ENCODE results near the gene DOK7.
A peak's percentile ranks its signal among the peaks of the same experiment; 100 is the strongest.
"Not testable (repeated sequence)": the region's sequence is repeated elsewhere in the genome, so short reads cannot be mapped to it uniquely, and the experiment has no call there.

Gene DOK7

DNA sequence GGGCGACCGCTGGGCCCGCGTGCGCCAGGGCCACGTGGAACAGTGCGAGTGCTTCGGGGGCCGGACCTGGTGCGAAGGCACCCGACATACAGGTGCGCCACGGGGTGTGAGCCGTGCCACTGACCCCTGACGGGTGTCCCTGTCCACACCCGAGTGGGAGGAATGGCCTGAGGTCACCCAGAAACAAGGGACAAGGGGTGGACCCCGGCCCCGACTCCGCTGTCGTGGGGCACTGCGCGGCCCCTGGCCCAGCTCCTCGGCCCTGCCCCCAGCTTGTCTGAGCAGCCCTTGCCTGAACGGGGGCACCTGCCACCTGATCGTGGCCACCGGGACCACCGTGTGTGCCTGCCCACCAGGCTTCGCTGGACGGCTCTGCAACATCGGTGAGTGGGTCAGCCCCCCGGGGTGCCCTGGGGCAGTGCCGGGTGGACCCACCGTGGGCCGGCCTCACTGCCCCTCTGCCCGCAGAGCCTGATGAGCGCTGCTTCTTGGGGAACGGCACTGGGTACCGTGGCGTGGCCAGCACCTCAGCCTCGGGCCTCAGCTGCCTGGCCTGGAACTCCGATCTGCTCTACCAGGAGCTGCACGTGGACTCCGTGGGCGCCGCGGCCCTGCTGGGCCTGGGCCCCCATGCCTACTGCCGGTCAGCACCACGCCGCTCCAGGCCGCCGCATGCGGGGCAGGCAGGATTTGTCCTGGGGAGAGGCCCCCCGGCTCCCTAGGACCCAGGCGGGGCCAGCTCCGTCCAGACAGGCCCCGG lies 18.6 kb upstream of the DOK7 start:
- DNase-seq, result no peak

DNA sequence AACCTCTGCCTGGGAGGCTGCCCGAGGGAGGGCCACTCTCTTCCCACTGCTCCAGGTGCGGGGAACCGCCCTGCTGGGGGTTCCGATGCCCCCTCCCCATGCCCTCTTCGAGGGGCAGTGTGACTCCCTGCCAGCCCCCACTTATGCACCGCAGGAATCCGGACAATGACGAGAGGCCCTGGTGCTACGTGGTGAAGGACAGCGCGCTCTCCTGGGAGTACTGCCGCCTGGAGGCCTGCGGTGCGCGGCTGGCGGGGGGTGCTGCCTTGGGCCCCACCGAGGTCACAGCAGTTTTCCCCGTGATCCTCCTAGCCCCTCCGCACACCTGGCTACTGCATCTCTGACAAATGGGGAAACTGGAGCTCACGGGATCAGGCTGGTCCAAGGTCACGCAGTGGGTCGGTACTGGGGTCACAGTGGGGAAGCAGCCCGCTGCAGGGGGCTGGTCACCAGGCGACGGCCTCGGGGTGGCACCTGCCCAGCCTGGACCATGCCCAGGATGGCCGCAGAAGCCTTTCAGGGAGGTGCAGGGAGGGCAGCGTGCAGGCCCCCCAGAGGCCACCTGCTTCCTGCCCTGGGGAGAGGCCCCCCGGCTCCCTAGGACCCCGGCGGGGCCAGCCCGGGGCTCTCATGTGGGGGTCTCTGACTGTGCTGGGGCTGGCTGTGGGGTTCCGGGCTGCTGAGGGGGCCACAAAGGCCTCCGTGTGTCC lies 17.8 kb upstream of the DOK7 start:
- no peak for DNase-seq

GRCh38 chr4:3445829-3446545 lies 17.1 kb upstream of the DOK7 start:
- no peak for DNase-seq

- DNase-seq, result no peak
These were observed 16.3 kb upstream of the DOK7 start for GRCh38 chr4:3446631-3447320.

DNA sequence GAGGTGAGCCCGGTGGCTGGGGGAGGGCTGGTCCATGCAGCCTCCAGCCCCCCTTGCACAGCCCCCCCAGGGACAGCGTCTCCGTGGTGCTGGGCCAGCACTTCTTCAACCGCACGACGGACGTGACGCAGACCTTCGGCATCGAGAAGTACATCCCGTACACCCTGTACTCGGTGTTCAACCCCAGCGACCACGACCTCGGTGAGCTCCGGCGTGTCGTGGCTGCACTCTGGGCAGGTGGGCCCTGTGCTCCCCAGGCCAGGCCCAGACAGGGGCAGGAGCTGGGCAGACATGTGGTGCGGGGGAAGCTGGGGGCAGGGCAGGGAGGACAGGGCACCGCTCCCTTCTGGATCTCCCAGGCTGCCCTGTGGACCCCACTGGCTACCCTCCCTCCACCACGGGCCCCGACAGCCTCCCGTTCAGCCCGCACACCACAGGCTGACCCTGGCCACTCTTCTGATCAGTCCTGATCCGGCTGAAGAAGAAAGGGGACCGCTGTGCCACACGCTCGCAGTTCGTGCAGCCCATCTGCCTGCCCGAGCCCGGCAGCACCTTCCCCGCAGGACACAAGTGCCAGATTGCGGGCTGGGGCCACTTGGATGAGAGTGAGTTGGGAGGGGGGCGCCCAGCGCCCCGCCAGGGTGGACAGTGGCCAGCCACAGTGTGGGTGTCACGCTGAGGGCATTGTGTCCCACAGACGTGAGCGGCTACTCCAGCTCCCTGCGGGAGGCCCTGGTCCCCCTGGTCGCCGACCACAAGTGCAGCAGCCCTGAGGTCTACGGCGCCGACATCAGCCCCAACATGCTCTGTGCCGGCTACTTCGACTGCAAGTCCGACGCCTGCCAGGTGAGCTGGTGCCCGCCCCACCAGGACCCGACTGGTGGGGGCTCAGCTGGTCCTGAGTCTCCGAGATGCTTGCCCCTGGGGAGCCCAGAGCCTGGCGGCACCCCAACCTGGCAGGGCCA lies 15.4 kb upstream of the DOK7 start:
- DNase-seq, result no peak

DNA sequence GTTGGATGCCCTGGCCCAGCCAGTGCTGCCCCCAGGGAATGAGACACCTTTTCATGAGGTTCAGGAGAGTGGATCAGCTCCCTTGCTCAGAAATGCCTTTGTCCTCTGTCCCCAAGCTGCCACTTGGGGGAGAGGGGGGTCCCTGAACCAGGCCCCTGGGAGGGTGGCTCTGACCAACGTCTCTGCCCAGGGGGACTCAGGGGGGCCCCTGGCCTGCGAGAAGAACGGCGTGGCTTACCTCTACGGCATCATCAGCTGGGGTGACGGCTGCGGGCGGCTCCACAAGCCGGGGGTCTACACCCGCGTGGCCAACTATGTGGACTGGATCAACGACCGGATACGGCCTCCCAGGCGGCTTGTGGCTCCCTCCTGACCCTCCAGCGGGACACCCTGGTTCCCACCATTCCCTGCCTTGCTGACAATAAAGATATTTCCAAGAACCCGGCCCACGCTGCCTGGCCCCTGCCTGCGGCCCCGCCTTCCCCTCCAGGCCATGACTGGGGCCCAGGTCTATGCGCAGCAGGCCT lies 14.0 kb upstream of the DOK7 start:
- no peak for DNase-seq

DNA sequence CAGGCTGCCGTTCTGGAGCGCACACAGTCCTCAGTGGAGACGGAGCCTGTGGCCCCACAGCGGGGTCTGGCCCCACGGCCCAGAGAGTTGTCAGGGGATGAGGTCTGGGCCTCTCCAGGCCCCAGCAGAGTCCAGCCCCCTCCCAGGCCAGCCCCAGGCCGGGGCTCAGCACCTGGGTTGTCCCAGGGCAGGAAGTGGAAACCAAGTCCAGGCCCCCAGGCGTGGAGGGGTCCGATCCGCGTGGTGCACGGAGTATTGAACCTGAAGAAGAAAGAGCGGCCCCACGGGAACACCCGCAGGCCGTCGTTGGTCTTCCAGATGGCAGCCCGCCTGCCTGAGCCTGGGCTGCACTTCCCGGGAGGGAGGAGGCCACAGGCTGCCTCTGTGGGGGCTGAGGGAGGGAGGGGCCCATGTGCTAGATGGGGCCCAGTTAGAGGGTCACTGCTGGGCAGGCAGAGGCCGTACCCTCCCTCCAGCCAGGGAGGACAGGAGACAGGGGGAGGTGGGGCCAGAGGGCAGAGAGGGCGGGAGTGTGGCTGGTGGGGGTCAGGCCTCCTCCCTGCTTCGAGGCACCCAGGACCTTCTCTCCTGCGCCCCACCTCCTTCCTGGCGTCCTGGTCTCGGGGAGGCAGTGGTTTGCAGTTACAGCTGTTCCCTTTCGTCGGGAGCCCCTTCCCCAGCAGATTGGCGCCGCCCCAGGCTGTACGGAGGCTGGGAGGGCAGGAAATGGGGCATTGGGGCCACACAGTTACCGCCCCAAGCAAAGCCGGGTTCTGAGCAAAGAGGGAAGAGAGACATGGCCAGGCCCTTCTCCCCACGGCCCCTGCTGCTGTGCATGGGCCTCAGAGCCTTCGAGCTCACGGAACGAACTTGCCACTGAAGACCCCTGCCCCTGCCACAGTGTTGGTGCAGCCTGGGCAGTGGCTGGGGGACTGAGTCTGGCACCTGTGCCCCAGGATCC lies 13.3 kb upstream of the DOK7 start:
- DNase-seq, result no peak

GRCh38 chr4:3450643-3451042 lies 12.5 kb upstream of the DOK7 start:
- DNase-seq, result no peak

DNA sequence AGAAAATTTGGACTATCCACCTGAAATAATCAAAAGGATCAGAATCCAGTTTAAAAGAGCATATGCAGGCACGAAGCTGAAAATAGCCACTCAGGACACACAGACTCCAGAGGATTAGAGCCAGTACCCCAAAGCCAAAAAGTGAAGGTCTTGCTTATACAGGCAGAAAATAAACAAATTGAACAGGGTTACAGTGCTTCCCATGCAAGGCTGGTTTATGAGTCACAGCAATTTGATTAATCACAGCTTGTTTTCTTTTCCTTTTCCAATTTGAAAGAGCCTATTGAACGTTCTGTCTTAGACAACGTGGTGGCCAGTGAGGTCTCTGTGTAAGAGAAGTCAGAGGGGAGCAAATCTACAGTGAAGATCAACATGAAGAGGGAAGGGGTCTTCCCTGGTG lies 11.2 kb upstream of the DOK7 start:
- DNase-seq, result peak; percentile 49

DNA sequence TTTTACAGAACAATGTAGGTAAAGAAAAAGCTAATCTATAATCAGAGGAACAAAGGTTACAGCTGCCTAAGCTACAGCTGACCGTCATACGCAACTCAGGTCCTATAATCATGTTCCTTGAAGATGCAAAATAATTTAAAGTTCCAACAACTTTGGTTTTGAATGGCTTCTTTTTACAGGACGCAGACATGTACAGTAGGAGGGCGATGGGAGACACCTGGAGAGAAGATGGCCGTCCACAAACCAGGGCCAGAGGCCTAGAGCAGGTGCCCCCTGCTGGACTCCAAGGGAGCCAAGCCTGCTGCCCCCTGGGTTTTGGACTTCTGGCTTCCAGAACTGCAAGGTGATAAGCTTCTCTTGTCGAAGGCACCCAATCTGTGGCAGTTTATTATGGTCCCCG lies 10.7 kb upstream of the DOK7 start:
- no peak for DNase-seq

DNA sequence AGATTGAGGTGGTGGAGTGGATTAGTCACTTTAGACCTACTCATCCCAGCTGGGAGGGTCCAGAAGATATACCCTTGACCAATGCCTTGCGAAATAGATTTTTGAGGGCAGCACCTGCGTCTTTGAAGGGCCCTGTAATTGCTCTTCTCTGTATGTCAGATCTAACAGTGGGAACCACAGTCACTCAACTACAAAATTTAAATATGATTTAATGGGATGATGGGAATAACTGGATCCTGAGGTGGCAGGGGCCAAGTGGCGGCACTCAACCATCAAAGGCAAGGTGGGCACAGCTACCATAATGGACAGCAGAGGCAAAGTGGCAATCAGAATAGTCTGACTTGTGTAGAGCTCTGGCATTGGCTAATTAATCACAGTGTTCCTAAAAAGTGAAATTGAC lies 7.5 kb upstream of the DOK7 start:
- DNase-seq, result not testable (repeated sequence)

DNA sequence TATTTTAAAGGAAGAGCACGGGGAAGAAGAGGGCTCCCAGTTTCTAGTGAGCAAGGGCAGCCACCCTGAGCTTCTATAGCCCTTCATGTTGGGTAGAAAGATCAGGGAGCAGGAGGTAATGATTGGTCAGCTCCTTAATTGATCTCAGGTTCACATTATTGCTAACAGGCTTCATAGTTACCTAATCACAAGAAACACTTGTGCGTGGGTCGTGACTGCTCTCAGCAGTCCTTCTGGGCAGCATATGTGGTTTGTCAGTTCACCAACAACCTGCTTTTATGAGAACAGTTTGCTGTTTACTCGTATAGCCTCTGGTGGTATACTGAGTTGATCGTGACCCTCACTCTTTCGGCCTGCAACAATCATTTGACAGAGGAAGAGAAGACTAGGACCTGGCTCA lies 4.7 kb upstream of the DOK7 start:
- DNase-seq, result no peak

DNA sequence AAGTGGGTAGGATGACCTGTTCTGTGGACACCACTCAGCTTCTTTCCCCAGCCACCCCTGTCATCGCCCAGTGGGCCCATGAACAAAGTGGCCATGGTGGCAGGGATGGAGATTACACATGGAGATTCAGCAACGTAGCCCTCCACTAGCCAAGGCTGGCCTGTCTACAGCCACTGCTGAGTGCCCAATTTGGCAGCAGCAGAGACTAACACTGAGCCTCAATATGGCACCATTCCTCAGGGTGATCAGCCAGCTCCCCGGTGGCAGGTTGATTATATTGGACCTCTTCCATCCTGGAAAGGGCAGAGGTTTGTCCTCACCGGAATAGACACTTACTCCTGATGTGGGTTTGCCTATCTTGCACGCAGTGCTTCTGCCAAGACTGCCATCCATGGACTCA lies 4.0 kb upstream of the DOK7 start:
- not testable (repeated sequence) for DNase-seq

- no peak for DNase-seq
These were observed 2.2 kb upstream of the DOK7 start for GRCh38 chr4:3460926-3461325.

GRCh38 chr4:3461515-3462291 lies 1.4 kb upstream of the DOK7 start:
- no peak for DNase-seq

GRCh38 chr4:3462321-3462789 lies 751 bp upstream of the DOK7 start:
- no peak for DNase-seq

GRCh38 chr4:3463556-3464348 lies 646 bp downstream of the DOK7 start:
- no peak for DNase-seq

DNA sequence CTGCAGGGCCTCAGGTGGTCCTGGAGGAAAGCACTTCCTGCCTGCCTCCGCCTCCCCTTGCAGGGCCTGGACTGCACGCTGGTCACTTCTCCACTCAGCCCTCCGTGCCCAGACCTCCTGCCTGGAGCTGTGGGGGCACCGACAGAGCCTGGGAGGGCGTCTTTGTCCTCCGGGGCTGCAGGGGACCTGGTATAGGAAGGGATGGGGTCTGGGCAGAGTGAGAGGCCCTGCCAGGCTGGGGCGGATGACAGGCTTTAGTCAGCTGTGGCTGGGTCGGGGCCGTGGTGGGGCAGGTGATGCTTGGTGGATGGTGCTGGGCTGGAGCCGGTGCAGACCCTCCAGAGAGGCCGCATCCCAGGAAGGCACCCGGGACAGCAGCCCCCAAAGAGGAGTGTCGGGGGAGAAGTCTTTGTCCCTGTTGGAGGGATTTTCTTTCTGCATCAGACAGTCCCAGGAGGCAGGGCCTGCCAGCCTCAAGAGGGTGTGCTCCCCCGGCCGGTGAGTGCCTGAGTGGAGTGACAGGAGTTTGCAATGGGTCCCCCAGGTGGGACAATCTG lies 1.3 kb downstream of the DOK7 start:
- no peak for DNase-seq
